SJCRH30 (cell line): ENCODE measurements around the gene YAP1. TPM values are rescaled to one million over a fixed set of nuclear protein-coding genes. Genes with fewer than 3 reads are reported as not detected.

Experiments used
- DNase-seq, 2 experiments: peaks; one replicate each; pipeline ENCODE4 v3.0.0-alpha.2; 2015 to 2020
- H3K27ac ChIP-seq: fragments of 250-450 bp; sonication (Bioruptor Pico); 2 replicates; pipeline ENCODE4 v1.5.1; 2020; ENCODE audit warnings: mild to moderate bottlenecking, moderate library complexity
- H3K27me3 ChIP-seq: fragments of 250-450 bp; sonication (Bioruptor Pico); 2 replicates; pipeline ENCODE4 v1.5.1; 2020; ENCODE audit warnings: mild to moderate bottlenecking, moderate library complexity
- H3K36me3 ChIP-seq: fragments of 250-450 bp; sonication (Bioruptor Pico); 2 replicates; pipeline ENCODE4 v1.5.1; 2020; ENCODE audit warnings: mild to moderate bottlenecking, moderate library complexity
- H3K4me1 ChIP-seq: fragments of 250-450 bp; sonication (Bioruptor Pico); 2 replicates; pipeline ENCODE4 v1.5.1; 2020; ENCODE audit warnings: mild to moderate bottlenecking, moderate library complexity
- H3K4me3 ChIP-seq: fragments of 250-450 bp; sonication (Bioruptor Pico); 2 replicates; pipeline ENCODE4 v1.5.1; 2020; ENCODE audit warnings: mild to moderate bottlenecking, moderate library complexity
- H3K9me3 ChIP-seq: fragments of 250-450 bp; sonication (Bioruptor Pico); replicated peaks from 2 replicates; pipeline ENCODE4 v1.5.1; 2020; ENCODE audit warnings: mild to moderate bottlenecking, moderate library complexity
- total RNA-seq: library from RNA; depleted of rRNA; stranded (reverse); fragments of >200 nt; shearing (Covaris generic); gene quantifications from 2 replicates; pipeline ENCODE4 v1.2.3, GENCODE V29; 2014

YAP1 gene
- total RNA-seq, 1 experiment from 2014 or later, result 42.7 TPM

GRCh38 chr11:102111011-102111786, 952 bp downstream of the YAP1 start:
- Histone ChIP-seq H3K4me3 (peak overlapping the region; percentile 76), H3K9me3 (no peaks in the 10 kb centered on the region), H3K27ac (peak overlapping the region; percentile 92), H3K4me1 (peaks cover 3% of the 10 kb centered on the region), H3K36me3 (peaks cover 11% of the 10 kb centered on the region), H3K27me3 (no peaks in the 10 kb centered on the region)
- peak; percentile 80 to 83 for DNase-seq

GRCh38 chr11:102111787-102112508, 1.7 kb downstream of the YAP1 start:
- H3K9me3 ChIP-seq, result no peaks in the 10 kb centered on the region
- DNase-seq, result peak in 1 of 2 experiments; percentile 62

GRCh38 chr11:102112509-102112821, 2.2 kb downstream of the YAP1 start:
- no peaks in the 10 kb centered on the region for H3K9me3 ChIP-seq
- DNase-seq, result peak; percentile 9 to 37
- no peaks in the 10 kb centered on the region for H3K27me3 ChIP-seq
- peak overlapping the region; percentile 76 for H3K4me3 ChIP-seq
- peak overlapping the region; percentile 92 for H3K27ac ChIP-seq
- H3K36me3 ChIP-seq, result peaks cover 13% of the 10 kb centered on the region
- peaks cover 3% of the 10 kb centered on the region for H3K4me1 ChIP-seq

More at GRCh38 chr11:102111787-102112508, 1.7 kb downstream of the YAP1 start:
- Histone ChIP-seq H3K4me3 (peak overlapping the region; percentile 76), H3K4me1 (peaks cover 3% of the 10 kb centered on the region), H3K27ac (peak overlapping the region; percentile 92), H3K27me3 (no peaks in the 10 kb centered on the region), H3K36me3 (peaks cover 13% of the 10 kb centered on the region)

GRCh38 chr11:102114032-102114431, 3.8 kb downstream of the YAP1 start:
- no peak for DNase-seq
- H3K4me1 ChIP-seq, result peaks cover 3% of the 10 kb centered on the region
- no peaks in the 10 kb centered on the region for H3K9me3 ChIP-seq
- H3K4me3 ChIP-seq, result no peak overlapping the region
- peaks cover 13% of the 10 kb centered on the region for H3K36me3 ChIP-seq
- H3K27ac ChIP-seq, result no peak overlapping the region
- no peaks in the 10 kb centered on the region for H3K27me3 ChIP-seq

GRCh38 chr11:102115557-102115956, 5.3 kb downstream of the YAP1 start:
- Histone ChIP-seq H3K4me3 (no peak overlapping the region), H3K27me3 (no peaks in the 10 kb centered on the region), H3K36me3 (peaks cover 13% of the 10 kb centered on the region), H3K27ac (no peak overlapping the region), H3K4me1 (peaks cover 3% of the 10 kb centered on the region), H3K9me3 (no peaks in the 10 kb centered on the region)
- peak in 1 of 2 experiments; percentile 6 for DNase-seq

GRCh38 chr11:102116453-102117205, 6.4 kb downstream of the YAP1 start:
- Histone ChIP-seq H3K27ac (no peak overlapping the region), H3K4me1 (peaks cover 3% of the 10 kb centered on the region), H3K4me3 (no peak overlapping the region)

GRCh38 chr11:102117472-102118113, 7.3 kb downstream of the YAP1 start:
- no peaks in the 10 kb centered on the region for H3K9me3 ChIP-seq
- no peak for DNase-seq
- H3K4me1 ChIP-seq, result peaks cover 3% of the 10 kb centered on the region
- H3K4me3 ChIP-seq, result no peak overlapping the region
- no peak overlapping the region for H3K27ac ChIP-seq
- H3K27me3 ChIP-seq, result no peaks in the 10 kb centered on the region
- peaks cover 13% of the 10 kb centered on the region for H3K36me3 ChIP-seq

More at GRCh38 chr11:102116453-102117205, 6.4 kb downstream of the YAP1 start:
- no peak for DNase-seq
- Histone ChIP-seq H3K27me3 (no peaks in the 10 kb centered on the region), H3K36me3 (peaks cover 13% of the 10 kb centered on the region), H3K9me3 (no peaks in the 10 kb centered on the region)

- Histone ChIP-seq H3K9me3 (no peaks in the 10 kb centered on the region), H3K27me3 (no peaks in the 10 kb centered on the region), H3K4me1 (no peaks in the 10 kb centered on the region), H3K27ac (no peak overlapping the region), H3K4me3 (no peak overlapping the region), H3K36me3 (peaks cover 13% of the 10 kb centered on the region)
- no peak for DNase-seq
These were observed 8.7 kb downstream of the YAP1 start for GRCh38 chr11:102118937-102119336.

GRCh38 chr11:102119997-102120396, 9.8 kb downstream of the YAP1 start:
- no peaks in the 10 kb centered on the region for H3K4me1 ChIP-seq
- DNase-seq, result no peak
- H3K36me3 ChIP-seq, result 0 out of 2 replicates have a peak, but pooled peaks cover 4% of the 10 kb centered on the region
- no peaks in the 10 kb centered on the region for H3K27me3 ChIP-seq
- H3K9me3 ChIP-seq, result no peaks in the 10 kb centered on the region
- no peak overlapping the region for H3K27ac ChIP-seq
- H3K4me3 ChIP-seq, result no peak overlapping the region

- H3K36me3 ChIP-seq, result 0 out of 2 replicates have a peak, but pooled peaks cover 4% of the 10 kb centered on the region
- H3K4me3 ChIP-seq, result no peak overlapping the region
- H3K27me3 ChIP-seq, result no peaks in the 10 kb centered on the region
- H3K27ac ChIP-seq, result no peak overlapping the region
- no peaks in the 10 kb centered on the region for H3K4me1 ChIP-seq
- DNase-seq, result no peak
- no peaks in the 10 kb centered on the region for H3K9me3 ChIP-seq
These were observed 10.3 kb downstream of the YAP1 start for GRCh38 chr11:102120437-102120973.

- Histone ChIP-seq H3K4me3 (no peak overlapping the region), H3K27me3 (no peaks in the 10 kb centered on the region), H3K36me3 (0 out of 2 replicates have a peak, but pooled peaks cover 1% of the 10 kb centered on the region), H3K4me1 (no peaks in the 10 kb centered on the region), H3K27ac (no peak overlapping the region), H3K9me3 (no peaks in the 10 kb centered on the region)
- no peak for DNase-seq
These were observed 11.1 kb downstream of the YAP1 start for GRCh38 chr11:102121329-102121728.

GRCh38 chr11:102134597-102134996, 24.4 kb downstream of the YAP1 start:
- Histone ChIP-seq H3K27ac (no peak overlapping the region), H3K4me1 (no peaks in the 10 kb centered on the region), H3K27me3 (no peaks in the 10 kb centered on the region), H3K36me3 (no peaks in the 10 kb centered on the region), H3K9me3 (no peaks in the 10 kb centered on the region), H3K4me3 (no peak overlapping the region)
- DNase-seq, result no peak

- H3K36me3 ChIP-seq, result no peaks in the 10 kb centered on the region
- no peaks in the 10 kb centered on the region for H3K4me1 ChIP-seq
- H3K4me3 ChIP-seq, result no peak overlapping the region
- H3K27ac ChIP-seq, result no peak overlapping the region
- no peaks in the 10 kb centered on the region for H3K9me3 ChIP-seq
- H3K27me3 ChIP-seq, result no peaks in the 10 kb centered on the region
- no peak for DNase-seq
These were observed 25.0 kb downstream of the YAP1 start for GRCh38 chr11:102135256-102135655.

GRCh38 chr11:102138223-102138622, 28.0 kb downstream of the YAP1 start:
- Histone ChIP-seq H3K27me3 (no peaks in the 10 kb centered on the region), H3K4me1 (no peaks in the 10 kb centered on the region), H3K27ac (no peak overlapping the region), H3K36me3 (no peaks in the 10 kb centered on the region), H3K4me3 (no peak overlapping the region), H3K9me3 (no peaks in the 10 kb centered on the region)
- DNase-seq, result no peak
